ENCODE results near the gene MYL7.

MYL7 gene

DNA sequence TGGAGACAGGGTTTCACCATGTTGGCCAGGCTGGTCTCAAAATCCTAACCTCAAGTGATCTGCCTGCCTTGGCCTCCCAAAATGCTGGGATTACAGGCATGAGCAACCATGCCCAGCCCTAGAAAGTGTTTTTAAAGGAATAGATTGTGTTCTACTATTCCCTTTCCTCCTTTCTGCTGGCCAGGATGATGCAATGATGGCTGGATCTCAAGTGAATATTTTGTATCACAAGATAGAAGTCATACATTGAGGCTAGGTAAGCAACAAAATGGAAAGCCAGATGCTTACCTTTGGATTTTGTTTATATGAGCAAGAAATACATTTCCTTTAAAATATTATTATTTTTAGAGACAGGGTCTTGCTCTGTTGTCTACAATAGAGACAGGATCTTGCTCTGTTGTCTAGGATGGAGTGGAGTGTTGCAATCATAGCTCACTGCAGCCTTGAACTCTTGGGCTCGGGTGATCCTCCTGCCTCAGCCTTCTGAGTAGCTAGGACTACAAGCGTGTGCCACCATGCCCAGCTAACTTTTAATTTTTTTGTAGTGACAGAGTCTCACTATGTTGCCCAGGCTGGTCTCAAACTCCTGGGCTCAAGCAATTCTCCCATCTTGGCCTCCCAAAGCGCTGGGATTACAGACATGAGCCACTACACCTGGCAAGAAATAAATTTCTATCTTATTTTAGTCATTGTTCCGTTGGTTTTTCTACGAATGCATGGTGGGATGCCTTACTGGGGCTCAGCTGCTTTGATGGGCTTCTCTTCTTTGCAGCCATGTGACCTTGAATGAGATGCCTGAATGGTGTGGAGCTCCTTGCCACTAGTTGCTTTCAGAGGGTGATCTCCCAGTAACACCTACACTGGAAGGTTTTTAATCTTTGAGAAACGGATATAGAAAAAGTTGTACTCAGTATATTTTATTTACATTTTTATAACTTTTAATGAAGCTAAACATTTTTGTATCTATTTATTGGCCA lies 42.8 kb downstream of the MYL7 start:
- DNase-seq = no peak

- no peak for DNase-seq
Observed at GRCh38 chr7:44097064-44097932, 43.8 kb downstream of the MYL7 start.

DNA sequence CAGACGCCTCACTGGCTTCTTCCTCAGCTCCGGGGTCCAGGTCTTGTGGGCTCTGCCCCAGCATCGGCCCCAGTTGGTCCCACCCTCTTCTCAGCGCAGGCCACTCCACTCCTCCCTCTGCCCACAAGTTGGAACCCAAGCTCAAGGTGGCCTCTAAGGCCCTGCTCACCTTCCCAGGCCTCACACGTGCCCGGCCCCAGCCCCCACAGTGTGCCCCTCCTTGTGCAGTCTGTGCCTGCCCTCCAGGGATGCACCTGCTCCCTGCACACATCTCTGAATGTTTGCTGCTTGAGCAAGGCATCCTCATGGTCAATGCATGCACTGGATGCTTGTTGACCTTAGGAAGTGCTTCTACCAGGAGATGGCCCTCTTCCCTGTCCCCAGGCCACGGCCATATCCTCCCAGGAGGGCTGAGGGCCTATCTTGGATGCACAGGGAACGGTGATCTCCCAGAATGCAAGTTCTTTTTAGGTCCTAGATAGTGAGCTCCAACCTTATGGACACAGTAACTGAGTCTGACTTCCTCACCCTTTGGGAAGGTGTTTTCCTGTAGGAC lies 44.7 kb downstream of the MYL7 start:
- no peak for DNase-seq

DNA sequence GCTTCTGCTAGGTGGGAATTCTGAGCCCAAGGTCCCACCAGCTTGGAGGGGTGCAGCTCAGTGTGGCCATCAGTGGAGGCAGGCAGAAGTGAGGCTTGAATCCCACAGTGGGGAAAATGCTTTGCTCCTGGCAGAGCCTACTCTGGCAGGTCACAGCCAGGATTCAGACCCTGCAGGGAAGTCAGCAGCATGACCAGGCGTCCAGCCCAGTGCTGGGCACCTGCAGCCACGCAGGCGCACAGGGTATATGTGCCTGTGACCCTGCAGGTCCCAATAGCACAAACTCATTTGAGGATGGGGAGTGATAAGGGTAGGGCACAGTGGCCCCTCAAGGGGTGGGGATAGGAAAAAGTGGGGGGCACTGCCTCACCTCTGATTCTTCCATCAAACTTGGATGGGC lies 45.4 kb downstream of the MYL7 start:
- no peak for DNase-seq

GRCh38 chr7:44094883-44095592 lies 46.1 kb downstream of the MYL7 start:
- no peak for DNase-seq

- DNase-seq = no peak
Observed at GRCh38 chr7:44094365-44094764, 46.8 kb downstream of the MYL7 start.

DNA sequence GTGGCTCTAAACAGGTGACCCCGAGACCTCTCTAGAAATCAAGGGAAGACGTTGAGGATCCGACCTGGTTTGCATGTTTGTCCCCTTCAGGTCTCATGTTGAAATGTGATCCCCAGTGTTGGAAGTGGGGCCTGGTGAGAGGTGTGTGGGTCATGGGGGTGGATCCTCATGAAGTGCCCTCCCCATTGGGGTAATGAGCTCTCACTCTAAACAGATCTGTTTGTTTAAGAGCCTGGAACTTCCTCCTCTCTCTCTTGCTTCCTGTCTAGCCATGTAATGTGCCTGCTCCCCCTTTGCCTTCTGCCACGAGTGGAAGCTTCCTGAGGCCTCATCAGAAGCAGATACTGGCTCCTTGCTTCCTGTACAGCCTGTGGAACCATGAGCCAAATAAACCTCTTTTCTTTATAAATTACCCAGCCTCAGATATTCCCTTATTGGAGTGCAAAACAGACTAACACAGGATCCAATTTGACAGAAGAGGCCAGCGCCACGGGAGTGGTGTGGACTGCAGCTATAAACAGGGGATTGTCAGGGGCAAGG lies 48.0 kb downstream of the MYL7 start:
- DNase-seq = no peak

All from CD4-positive, alpha-beta T cell treated with Interleukin-10 for 1 hour (primary cell).